Lower lobe of right lung (tissue), 2 donors: Measurements from ENCODE around the gene CRB3. TPM values are rescaled to one million over a fixed set of nuclear protein-coding genes. Genes with fewer than 3 reads are reported as not detected.

Experiments
- ATAC-seq, 2 donors: fragments of 200-7000 bp; cut with Tn5 transposase; one replicate each; pipeline ENCODE4 v1.9.1; 2020 to 2022; ENCODE audit warnings: mild to moderate bottlenecking in 2 of 2, moderate library complexity in 2 of 2
- DNase-seq: peaks from one replicate; pipeline ENCODE4 v3.0.0-alpha.2; 2020
- H3K27ac ChIP-seq: fragments of 200-600 bp; one replicate; pipeline ENCODE4 v1.8.0; 2022
- H3K27me3 ChIP-seq: fragments of 200-600 bp; one replicate; pipeline ENCODE4 v1.8.0; 2022; ENCODE audit warnings: low read depth
- H3K36me3 ChIP-seq: fragments of 200-600 bp; one replicate; pipeline ENCODE4 v1.8.0; 2022; ENCODE audit warnings: mild to moderate bottlenecking
- H3K4me1 ChIP-seq: fragments of 200-600 bp; one replicate; pipeline ENCODE4 v1.8.0; 2022
- H3K4me3 ChIP-seq: fragments of 200-600 bp; one replicate; pipeline ENCODE4 v1.8.0; 2022; ENCODE audit warnings: mild to moderate bottlenecking
- H3K9me3 ChIP-seq: fragments of 200-600 bp; one replicate; pipeline ENCODE4 v1.8.0; 2022
- CTCF ChIP-seq: fragments of 200-600 bp; IDR thresholded peaks from one replicate; pipeline ENCODE4 v1.8.0; 2022; ENCODE audit warnings: antibody characterized with exemption, mild to moderate bottlenecking
- intact Hi-C: fragments of 100-400 bp; cut with DNase I; formaldehyde crosslinking; loops from one replicate; pipeline ENCODE4 v1.11.0; 2022
- total RNA-seq: library from RNA; stranded (reverse); fragmentation: NEBNext Ultra II Directional; extraction: Animal tissue kit (Norgen Biotek cat#: 25700); gene quantifications from one replicate; pipeline ENCODE4 v1.2.1, GENCODE V29; 2021
- donor health status: DM: no; HTN: yes; CAD: no; lungs with severe emphysema.

CRB3 gene
- total RNA-seq, 1 donor from 2014 or later: 36.3 TPM

- H3K27ac ChIP-seq: no peak overlapping the region
- intact Hi-C loops: no loop called here
- no peak for TF ChIP-seq CTCF
- ATAC-seq (no peak), DNase-seq (no peak)
- peaks cover 16% of the 10 kb centered on the region for H3K4me1 ChIP-seq
- H3K36me3 ChIP-seq: peaks cover 13% of the 10 kb centered on the region
- H3K27me3 ChIP-seq: no peaks in the 10 kb centered on the region
- no peak overlapping the region for H3K4me3 ChIP-seq
- peaks cover 13% of the 10 kb centered on the region for H3K9me3 ChIP-seq
Observed at GRCh38 chr19:6455924-6456323, 8.1 kb upstream of the CRB3 start.

- no peak overlapping the region for H3K4me3 ChIP-seq
- TF ChIP-seq CTCF: no peak
- H3K27ac ChIP-seq: peak overlapping the region; percentile 18
- peaks cover 17% of the 10 kb centered on the region for H3K4me1 ChIP-seq
- H3K9me3 ChIP-seq: peaks cover 13% of the 10 kb centered on the region
- H3K36me3 ChIP-seq: peaks cover 13% of the 10 kb centered on the region
- ATAC-seq (no peak), DNase-seq (no peak)
- no peaks in the 10 kb centered on the region for H3K27me3 ChIP-seq
- intact Hi-C loops: no loop called here
Observed at GRCh38 chr19:6457958-6458694, 5.9 kb upstream of the CRB3 start.

DNA sequence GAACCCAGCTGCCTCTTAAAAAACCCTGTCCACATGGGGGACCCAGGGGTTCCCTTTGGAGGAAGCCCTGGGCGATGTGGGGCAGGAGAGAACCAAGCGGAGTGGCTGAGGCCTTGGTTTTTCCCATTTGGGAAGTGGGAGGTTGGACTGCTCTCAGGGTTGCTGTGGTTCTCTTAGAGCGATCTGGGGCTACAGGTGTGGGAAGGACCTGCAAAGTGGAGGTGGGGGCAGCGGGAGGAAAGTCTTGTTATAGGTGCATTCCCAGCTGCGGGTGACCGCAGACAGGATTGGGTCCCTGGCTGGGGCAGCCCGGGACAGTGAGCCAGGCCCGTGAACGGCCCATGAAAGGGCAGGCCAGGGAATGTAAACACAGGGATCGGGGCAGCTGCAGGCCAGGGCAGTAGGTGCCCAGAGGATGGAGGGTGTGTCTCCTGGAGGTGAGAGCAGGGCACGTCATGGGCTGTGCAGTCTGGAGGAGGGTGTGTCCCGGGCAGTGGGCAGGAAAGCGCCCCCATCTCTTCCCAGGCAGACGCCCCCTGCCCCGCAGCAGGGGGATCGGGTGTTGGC lies 5.3 kb upstream of the CRB3 start:
- Histone ChIP-seq H3K27me3 (peaks cover 6% of the 10 kb centered on the region), H3K27ac (peak overlapping the region; percentile 87), H3K4me3 (peak overlapping the region; percentile 73), H3K36me3 (peaks cover 11% of the 10 kb centered on the region), H3K9me3 (peaks cover 11% of the 10 kb centered on the region), H3K4me1 (peaks cover 17% of the 10 kb centered on the region)
- no peak for TF ChIP-seq CTCF
- DNase-seq (no peak), ATAC-seq (peak in 1 of 2 donors; percentile 3)
- intact Hi-C loops: no loop called here

DNA sequence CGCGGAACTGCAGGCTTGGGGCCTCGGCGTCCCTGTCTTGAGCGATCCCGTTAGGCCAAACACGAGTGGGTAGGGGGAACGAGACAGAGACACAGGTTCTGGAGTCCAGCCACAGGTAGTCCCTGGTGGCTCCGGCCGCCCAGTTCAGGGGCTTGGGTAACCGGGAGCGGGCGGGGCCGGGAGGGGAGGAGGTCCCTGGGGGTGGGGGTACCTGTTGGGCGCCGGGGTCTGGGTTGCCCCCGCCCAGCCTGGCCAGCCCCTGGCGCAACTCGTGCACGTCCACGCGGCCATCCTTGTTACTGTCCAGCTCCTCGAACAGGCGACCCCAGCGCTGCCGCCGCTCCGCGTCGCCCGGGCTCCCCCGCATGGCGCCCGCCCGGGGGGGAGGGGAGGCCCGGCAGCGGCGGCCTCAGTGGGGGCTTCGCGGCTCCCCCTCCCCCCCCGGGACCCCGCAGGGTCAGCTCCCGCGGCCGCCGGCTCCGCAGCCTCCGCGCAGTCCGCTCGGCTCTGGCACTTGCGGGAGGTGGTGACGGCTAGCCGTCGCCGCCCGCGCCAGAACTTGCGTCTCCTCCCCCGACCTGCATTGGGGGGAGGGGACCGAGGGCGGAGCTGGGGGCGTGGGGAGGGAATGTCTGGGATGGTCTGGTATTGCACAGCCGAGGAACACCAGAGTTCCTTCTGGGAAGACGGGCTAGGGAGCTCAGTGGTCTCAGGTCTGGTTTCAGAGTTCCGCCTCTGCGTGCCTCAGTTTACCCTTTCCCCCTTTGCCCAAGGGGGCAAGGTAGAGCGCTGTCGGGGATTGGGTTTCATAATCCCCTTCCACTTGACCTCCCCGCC lies 4.6 kb upstream of the CRB3 start, which contains the start of gene SLC25A23:
Gene SLC25A23 (minus strand): TSS at position 531 of the 837 bp plus-strand sequence. CDS start 164 bp downstream, at position 367.
- Histone ChIP-seq H3K9me3 (peaks cover 4% of the 10 kb centered on the region), H3K36me3 (peaks cover 5% of the 10 kb centered on the region), H3K27ac (peak within 1 kb of the TSS; percentile 87), H3K27me3 (peaks cover 13% of the 10 kb centered on the region), H3K4me1 (peaks cover 17% of the 10 kb centered on the region), H3K4me3 (peak within 1 kb of the TSS; percentile 73)
- ATAC-seq (peak; percentile 76 to 77), DNase-seq (peak; percentile 77)
- no peak for TF ChIP-seq CTCF
- intact Hi-C loops: no loop called here

DNA sequence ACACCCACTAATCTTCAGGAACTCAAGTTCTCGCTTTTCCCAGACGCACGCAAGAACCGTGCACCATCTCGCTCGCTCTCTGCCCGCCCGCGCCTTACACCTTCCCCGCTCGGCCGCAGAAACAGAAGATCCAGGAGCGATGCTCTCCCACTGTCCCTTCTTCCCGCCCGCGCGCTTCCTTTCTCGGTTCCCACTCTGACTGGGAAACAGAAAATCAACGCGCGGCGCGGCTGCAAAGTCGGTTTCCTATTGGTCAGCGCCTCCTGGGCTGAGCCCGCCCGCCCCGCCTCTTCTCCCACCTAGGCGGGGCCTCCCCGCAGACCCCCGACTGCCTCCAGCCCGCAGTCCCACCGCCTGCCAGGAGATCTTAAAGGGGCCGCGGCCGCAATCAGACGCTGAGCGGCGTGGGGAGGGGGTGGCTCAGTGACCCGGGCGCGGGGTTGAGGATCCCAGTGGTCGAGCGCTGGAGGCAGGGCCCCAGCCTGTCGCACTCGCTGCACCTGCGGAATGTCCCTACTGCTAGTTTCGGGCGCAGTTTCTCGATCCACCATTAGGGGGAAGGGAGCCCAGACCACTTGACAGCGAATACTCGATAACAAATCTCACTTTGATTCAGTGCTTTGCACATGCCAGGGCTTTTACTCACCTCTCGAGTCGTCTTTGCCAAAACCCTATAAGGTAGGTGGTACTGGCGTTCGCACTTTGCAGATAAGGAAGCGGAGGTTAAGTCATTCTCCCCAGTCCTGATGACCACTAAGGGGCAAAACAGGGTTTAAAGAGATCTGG lies 3.8 kb upstream of the CRB3 start:
- H3K4me3 ChIP-seq: peak overlapping the region; percentile 73
- H3K9me3 ChIP-seq: no peaks in the 10 kb centered on the region
- TF ChIP-seq CTCF: peak; percentile 56
- ATAC-seq: peak; percentile 91 to 92
- H3K27me3 ChIP-seq: peaks cover 14% of the 10 kb centered on the region
- H3K27ac ChIP-seq: peak overlapping the region; percentile 87
- H3K36me3 ChIP-seq: no peaks in the 10 kb centered on the region
- intact Hi-C loops: no loop called here
- peak; percentile 97 for DNase-seq
- peaks cover 17% of the 10 kb centered on the region for H3K4me1 ChIP-seq
